HT-29 (cell line): Measurements from ENCODE around the gene TRAPPC11. TPM values are rescaled to one million over a fixed set of nuclear protein-coding genes. Genes with fewer than 3 reads are reported as not detected.
"Not testable (repeated sequence)": the region's sequence is repeated elsewhere in the genome, so short reads cannot be mapped to it uniquely, and the experiment has no call there.

Experiments
- DNase-seq: peaks from one replicate; pipeline ENCODE4 v3.0.0-alpha.2; 2015; ENCODE audit warnings: low spot score
- total RNA-seq: library from RNA; depleted of rRNA; stranded (reverse); fragments of >200 nt; shearing (Covaris generic); gene quantifications from 2 replicates; pipeline ENCODE4 v1.2.3, GENCODE V29; 2014; rRNA removed

The TRAPPC11 gene
- 6.6 and 9.8 TPM in 2 replicates for total RNA-seq

DNA sequence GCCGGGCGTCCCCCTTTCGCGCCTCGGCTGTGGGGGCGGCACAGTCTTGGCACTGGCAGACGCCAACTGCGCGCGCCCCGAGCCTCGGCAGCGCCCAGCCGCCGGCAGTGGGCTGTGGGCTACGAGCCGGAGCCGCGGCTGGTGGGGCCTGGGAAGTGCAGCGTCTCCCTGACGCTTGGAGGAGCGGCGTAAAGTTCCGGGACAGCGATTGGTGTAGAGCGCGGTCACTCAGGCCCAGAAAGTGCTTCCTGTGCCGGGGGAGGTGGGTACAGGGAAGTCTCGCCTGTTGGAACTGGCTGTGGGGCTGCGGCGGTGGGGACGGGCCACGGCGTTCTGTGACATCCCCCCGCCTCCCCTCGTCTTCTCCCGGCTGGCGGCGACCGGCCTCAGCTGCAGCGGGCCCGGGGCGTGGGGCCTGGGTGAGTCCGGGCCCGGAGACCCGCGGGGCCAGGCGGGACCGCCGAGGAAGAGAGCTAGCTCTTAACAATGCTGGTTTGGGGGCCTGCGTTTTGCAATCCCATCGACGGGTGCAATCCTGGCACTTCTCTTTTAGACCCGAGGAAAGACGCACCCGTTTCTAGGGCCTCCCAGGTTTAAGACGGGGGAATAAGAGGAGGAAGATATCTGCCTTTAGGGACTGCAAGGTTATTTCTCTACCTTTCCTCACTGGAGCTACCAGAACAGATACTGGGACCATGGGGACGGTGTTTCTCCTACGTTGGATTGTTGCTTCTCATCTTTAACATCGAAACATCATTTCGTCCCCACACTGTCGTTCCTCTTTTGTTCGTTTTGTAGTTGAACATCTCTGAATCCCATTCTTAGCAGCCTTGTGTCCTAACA, at the start of gene TRAPPC11, which contains the start of gene RWDD4:
TSS of gene TRAPPC11 (plus strand) at position 265 of the 843 bp plus-strand sequence. CDS start 4,575 bp downstream, outside the sequence.
TSS of gene RWDD4 (minus strand) at position 157 of the 843 bp plus-strand sequence. CDS start 233 bp downstream, outside the sequence.
- peak; percentile 89 for DNase-seq

DNA sequence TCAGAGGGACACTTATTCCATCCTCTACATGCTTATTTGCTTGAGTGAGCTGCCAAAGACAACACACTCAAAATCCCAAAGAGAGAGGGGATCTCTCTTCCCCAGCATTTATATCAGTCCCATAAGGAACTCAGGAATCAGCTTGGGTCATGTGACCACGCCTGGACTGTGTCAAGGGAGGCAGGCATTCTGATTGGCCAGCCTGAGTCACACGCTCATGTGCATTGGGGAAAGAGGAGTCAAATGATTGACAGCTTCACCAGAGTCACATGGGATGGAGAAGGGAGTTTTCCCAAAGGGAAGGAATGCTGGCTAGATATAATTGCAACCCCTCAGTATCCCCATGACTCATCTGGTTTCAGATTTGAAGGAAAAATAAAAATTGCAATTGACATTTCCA, 49.1 kb upstream of the TRAPPC11 start:
- peak; percentile 10 for DNase-seq

DNA sequence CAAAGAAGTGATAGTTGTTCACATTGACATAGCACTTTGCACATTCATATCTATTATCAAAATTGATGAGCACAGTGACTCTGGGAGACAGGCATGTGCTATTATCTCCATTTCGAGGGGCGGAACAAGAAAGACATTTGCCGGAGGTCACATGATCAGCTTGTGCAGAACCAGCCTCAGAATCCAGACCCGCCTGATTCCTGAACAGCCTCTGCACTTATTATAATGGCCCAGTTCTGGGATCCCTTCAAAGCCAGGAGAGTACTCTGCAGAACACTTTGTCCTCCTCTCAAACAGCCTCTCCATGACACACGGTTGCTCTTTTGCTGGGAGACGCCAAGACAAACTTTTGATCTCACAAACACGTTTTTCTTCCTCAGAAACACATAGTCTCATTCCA, 48.5 kb upstream of the TRAPPC11 start:
- no peak for DNase-seq

DNA sequence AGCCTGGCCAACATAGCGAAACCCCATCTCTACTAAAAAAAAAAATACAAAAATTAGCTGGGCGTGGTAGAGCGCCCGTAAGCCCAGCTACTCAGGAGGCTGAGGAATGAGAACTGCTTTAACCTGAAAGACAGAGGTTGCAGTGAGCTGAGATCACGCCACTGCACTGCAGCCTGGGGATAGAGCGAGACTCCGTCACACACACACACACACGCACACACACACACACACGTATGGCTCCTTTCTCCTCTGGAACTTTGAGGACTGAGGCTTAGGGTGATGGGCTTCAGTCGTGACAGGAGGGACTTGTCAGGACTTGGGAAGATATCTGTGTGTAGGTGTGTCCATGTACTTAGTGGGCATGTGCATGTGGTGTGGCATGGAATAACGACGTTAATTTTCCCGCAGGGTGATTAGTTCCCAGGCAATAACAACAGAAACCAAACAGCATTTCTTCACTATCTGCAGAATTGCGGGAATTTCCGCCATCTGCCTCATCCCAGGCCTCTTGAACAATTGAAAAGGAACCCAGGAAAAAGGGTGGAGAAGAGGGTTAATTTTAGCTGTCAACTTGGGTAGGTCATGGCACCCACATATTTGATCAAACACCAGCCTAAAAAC, 47.8 kb upstream of the TRAPPC11 start:
- no peak for DNase-seq

DNA sequence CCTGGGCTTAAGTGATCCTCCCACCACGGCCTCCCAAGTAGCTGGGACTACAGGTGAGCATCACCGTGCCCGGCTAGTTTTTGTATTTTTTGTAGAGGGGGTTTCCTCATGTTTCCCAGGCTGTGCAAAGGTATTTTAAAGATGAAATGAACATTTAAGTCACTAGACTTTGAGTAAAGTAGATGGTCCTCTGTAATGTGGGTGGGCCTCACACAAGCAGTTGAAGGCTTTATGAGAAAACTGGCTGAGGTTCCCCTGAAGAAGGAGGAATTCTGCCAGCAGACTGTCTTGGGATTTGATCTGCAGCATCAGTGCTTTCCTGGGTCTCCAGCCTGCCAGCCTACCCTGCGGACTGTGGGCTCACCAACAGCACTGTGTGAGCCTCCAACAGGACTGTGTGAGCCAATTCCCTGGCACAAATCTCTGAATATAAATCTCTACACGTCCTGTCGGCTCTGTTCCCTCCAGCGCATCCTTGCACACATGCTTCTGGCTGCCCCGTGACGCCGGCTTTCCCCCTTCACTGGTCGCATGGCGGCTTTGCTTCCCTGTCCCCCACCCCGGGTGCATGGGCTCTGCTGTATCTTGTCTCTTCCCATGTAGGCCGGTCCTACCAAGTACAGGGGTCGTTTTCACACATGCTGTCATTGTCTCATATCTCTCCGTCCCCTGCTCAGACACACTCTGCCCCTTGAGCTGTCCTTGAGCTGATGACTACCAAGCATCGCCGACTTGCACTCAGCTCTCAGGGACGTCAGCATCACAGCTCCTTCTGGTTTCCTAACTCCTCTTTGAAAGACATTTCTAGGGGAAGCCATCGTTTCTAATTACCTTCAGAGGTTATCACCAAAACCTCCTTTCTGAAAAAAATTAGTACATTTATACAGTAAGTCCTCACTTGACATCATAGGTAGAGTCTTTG, 46.5 kb upstream of the TRAPPC11 start:
- no peak for DNase-seq

DNA sequence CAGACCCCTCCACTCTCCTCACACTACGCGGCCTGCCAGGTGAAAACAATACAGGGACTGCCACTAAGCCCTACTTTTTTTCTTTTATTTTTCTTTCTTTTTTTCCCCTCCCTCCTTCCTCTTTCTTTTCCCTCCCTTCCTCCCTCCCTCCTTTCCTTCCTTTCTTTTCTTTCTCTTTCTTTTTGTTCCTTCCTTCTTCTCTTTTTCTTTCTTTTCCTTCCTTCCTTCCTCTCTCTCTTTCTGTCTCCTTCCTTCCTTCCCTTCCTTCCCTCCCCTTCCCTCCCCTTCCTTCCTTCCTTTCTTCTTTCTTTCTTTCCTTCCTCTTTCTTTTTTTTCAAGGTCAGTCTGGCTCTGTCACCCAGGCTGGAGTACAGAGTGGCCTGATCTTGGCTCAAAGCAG, 42.0 kb upstream of the TRAPPC11 start:
- DNase-seq, result no peak

DNA sequence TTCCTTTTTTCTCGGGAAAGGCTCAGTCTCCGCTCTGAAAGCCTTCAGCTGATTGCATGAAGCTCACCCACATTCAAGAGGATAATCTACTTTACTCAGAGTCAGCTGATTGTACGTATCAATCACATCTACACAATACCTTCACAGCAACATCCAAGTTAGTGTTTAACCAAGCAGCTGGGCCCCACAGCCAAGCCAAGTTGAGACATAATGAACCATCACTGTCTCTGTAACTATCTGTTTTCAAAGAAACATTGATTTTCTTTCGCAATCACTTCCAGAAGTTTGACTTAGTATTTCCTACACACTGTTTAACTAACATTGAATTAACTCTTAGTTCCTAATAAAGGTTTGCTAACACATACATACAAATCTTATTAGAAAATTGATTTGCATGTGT, 40.4 kb upstream of the TRAPPC11 start:
- DNase-seq, result no peak

DNA sequence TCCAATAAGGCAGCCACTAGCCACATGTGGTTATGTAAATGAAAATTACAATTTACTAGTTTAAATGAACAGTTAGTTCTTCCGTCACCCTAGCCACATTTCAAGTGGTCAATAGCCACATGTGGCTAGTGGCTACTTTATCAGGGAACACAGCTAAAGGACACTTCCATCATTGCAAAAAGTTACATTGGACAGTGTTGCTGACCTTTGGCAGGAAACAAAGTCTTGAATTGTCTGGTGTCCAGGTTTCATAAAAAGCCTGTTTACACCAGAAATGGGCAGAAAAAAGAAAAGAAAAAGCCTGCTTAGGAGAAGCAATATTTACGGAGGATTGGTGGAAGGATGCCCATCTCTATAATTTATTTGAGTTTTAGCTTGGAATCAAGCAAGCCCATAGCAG, 38.7 kb upstream of the TRAPPC11 start:
- DNase-seq, result no peak

DNA sequence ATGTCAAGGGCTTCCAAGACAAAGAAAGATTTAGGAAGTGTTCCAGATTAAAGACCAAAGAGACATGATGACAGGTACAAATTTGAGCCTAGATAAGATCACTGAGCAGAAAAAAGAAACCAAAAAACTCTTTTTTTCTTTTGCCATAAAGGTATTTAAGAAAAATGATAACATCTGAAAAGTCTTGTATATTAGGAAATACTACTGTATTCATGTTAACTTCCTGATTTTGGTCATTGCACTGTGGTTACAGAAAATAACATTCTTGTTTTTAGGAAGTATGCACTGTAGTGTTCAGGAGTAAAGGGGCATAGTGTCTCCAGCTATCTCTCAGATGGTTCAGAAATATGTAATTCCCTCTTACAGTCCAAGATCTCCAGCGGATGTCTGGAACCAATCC, 37.2 kb upstream of the TRAPPC11 start:
- no peak for DNase-seq

DNA sequence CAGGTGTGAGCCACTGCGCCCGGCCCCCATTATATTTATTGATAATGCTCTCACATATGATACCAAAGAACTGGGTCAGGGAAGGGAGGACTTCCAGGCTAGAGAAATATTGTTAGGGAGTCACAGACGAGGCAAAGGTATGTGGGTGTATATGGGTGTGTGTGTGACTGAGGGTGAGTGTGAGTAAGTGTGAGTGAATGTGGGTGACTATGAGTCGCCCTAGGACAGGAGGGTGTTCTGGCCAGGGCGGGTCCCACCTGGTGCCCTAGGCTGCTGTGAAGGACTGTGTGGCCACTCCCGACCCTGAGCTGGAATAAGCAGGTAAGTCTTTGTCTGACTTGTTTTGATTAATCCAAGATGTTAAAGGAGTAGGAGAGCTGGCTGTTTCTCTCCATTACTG, 34.5 kb upstream of the TRAPPC11 start:
- no peak for DNase-seq

DNA sequence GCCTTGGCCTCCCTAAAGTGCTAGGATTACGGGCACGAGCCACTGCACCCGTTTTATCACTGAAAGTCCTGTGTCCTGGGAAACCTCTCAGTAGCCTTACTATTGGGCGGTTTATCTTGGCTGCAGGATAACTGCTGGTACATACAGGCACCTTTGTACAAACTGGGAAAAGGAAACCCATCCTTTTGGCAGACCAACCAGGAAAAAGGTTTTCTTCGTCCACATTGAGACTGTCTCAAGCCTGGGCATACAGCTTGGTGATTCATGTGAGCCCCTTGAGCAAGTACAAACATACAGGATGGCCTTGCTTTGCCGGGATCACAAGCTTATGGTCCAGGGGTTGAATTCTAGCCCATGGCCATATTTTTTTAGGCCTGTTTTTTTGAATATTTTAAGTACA, 32.9 kb upstream of the TRAPPC11 start:
- no peak for DNase-seq

DNA sequence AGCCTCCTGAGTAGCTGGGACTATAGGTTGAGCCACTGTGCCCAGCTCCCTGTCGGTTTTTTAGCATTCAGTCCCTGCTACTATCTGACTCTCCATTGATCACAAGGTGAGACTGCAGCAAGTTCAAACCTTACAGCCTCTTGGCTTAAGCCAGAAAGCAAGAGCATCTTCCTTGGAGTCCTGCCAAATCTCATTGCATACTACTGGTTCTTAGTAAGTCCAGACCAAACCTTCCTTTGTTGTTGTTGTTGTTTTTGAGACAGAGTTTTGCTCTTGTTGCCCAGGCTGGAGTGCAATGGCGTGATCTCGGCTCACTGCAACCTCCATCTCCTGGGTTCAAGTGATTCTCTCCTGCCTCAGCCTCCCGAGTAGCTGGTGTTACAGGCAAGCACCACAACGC, 31.8 kb upstream of the TRAPPC11 start:
- not testable (repeated sequence) for DNase-seq

DNA sequence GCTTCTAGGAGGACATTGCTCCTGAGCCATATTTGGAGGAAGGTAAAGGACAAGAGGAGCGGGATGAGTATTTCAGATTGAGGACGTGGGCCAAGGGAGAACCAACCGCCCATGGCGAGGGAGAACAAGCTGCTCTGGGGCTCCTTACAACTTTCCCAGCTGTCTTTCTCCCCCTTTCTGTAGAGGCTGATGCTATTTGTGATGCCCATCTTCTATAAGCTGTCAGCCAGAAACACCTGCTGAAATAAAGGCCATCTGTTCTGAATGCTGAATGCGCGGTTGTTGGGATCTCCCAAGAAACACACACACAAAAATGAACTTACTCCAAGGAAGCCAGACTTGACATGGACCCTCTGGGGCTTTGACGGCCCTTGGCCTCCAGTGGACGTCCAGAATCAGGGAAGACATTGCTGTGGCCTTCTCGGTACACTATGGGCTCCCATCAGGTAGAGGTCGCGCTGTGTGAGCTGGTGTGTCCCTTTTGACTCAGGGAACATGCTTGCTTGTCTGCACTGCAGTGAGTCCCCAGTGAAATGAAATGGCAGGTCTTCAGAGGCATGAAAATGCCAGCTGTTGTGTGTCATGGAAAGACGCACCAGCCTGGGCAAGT, 31.0 kb upstream of the TRAPPC11 start:
- no peak for DNase-seq

DNA sequence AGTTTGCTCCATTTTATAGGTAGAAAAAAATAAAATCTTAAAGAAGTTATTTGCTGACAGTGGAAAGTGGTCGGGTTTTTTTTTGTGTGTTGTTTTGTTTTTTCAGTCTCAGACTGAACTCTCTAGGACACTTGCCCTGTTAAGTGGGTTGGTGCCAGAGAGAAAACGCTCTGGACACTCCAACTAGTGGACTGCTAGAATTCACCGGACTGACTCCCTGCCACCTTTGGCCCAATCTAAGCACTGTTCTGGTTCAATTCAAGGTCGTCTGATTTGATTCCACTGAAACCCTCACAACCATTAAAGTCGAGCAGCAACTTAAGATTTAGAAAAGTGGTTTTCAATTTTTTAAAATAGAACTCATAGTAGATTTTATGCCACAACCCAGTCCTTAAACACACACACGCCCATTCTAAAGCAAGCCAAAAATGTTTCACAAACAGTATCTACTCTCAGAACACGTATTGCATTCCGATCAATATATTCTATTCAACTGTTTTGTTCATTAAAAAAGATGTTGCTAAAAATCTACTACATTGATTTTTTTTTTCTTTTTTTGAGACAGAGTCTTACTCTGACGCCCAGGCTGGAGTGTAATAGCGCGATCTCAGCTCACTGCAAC, 27.4 kb upstream of the TRAPPC11 start:
- DNase-seq, result no peak

DNA sequence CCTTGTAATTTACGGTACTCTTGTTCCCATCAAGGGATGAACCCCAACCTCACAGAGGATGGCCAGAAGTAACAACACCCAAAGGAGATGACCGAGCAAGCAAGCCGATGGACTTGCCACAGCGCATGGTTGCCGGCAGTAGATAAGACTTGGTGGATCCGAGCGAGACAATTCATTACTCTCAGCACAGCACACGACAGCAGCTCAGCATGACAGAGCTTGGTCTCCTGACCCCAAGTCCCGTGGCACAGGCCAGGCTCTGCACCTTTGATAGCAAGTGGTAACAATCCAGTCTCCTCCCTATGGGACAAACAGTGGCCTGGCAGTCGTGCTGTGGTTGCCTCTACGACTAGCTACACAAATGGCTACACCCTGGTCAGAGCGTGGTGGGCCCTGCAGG, 26.4 kb upstream of the TRAPPC11 start:
- no peak for DNase-seq

DNA sequence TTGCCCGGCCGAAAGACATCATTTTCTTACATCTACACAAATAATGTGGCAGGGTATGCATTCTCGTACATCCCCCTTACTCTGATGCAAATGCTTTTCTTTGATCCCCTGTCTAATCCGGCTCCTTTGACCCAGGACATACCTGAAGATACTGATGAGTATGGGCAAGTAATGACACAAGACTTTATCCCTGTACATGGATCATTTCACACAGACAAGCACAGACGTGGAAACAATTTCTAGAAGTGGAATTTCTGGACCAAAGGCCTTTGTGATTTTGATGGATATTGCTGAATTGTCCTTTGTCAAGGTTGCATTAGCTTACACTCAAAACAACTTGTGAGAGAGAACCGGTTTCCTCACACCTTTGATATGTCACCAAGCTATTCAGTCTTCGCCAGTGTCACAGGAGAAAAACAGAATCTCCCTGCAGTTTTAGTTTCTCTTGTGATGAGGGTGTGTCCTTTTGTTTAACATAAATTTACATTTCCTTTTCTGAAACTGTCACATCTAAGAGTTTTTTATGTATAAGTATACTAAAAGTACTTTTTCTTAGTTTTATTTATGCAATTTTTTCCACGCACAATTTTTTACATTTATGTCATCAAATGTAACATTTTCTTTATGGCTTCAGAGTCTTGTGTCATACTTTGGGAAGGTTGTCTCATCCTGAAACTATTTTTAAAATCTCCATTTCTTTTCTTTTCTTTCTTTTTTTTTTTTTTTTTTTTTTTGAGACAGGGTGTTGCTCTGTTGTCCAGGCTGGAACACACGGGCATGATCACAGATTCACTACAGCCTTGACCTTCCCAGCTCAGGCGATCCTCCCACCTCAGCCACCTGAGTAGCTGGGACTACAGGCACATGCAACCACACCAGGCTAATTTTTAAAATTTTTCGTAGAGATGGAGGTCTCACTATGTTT, 25.4 kb upstream of the TRAPPC11 start:
- no peak for DNase-seq

DNA sequence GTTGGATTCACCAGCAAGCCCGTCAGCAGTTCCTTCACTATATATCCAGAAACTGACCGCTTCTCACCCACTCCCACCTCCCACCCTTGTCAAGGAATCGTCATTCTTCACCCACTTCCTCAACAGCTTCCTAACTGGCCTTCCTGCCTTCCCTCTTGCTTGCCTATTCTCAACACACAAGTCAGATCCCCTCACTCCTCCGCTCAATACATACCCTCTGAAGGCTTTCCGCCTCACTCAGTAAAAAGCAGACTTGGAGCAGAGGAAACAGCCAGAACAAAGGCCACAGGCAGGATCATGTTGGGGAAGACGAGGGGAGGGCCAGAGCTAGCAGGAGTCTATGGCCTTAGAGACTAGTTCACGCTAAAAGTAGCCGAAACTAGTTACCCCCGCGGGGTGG, 23.8 kb upstream of the TRAPPC11 start:
- DNase-seq, result no peak

DNA sequence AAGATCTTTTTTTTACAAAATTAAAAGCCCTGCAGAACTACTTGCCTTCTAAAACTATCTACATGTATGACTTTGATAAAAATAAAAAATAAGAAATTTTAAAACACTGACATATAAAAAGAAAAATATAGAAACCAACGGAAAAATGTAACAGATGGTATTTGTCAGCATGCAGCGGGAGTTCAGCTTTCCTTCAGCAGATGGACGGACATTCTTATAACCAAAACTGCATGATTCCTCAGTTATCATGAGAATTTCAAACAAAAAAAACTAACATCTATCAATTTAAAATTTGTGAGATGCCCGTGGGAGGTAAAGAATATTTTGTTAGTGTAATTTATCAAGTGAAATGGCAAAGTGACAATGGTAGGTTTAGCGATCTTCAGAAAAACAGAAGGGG, 23.4 kb upstream of the TRAPPC11 start:
- no peak for DNase-seq

DNA sequence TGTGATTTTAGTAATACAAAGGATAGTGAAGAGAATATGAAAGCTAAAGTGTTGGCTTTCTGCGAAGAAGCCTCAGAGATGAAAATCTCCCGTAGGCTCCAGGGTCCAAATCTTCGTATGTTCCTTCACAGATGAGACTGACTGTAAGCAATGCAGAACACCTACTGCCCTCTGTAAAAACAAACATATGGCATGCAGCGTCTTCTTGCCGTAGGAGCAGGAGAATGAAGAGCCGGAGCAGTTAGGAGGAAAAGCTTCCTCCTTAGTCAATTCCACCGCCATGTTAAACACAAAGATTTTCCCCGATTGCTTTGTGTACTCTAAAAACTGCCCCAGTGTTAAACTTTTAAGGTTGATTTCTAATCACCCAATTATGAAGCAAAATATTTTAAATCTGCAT, 22.6 kb upstream of the TRAPPC11 start:
- peak; percentile 43 for DNase-seq

DNA sequence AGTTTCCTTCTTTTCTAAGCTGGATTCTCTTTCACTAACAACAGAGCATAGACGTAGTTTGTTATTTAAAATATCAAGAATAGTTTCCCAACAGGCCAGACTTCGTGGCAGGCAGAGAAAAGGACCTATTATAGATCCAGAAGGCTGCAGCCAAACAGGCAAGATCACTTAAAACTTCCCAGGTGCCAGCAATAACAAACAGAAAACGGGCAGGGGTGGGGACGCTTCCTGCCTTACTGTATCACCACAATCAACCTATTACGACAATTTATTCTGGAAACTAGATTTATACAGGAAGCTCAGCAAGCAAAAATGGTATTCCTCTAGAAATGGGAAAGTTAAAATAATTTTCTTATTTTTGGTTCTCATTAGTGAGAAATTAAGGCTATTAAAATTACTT, 22.2 kb upstream of the TRAPPC11 start:
- peak; percentile 54 for DNase-seq
